Esophagus squamous epithelium (tissue), 4 donors: ENCODE data around the gene CALCOCO2.

Experiments used
- CTCF ChIP-seq, 6 experiments: fragments of 450-650 bp in 4 of 6; fragments of 200-600 bp in 2 of 6; sonication (generic) in 2 of 6; IDR thresholded peaks; one replicate each; pipeline ENCODE4 v1.5.1; 2016 to 2019; ENCODE audit warnings: antibody characterized with exemption in 6 of 6, mild to moderate bottlenecking in 4 of 6, moderate library complexity in 4 of 6
- POLR2A ChIP-seq, 4 donors: fragments of 450-650 bp; IDR thresholded peaks; one replicate each; pipeline ENCODE4 v1.6.1; 2017; ENCODE audit warnings: antibody characterized with exemption in 4 of 4, mild to moderate bottlenecking in 4 of 4, moderate library complexity in 3 of 4

DNA sequence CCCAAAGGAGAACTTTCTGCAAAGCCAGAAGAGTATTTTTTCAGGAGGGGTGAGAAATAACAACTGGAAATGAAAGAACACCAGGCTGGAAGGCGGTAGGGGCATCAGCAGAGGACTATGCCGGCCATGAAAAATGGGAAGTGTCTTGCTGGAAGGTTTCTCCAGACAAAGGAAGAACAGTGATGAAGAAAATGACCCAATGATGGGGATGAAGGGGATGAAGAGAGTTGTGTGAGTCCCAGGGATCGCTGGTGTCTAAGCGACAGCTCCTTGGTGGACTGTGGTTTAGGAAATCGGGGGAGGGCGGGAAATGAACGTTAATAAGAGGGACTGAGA is 14.4 kb upstream of the CALCOCO2 start:
- no peak for TF ChIP-seq CTCF (IDR thresholded peaks at IDR 0.05)
- no peak for TF ChIP-seq POLR2A (IDR thresholded peaks at IDR 0.05)
